Activated CD8-positive, alpha-beta memory T cell treated with anti-CD3 and anti-CD28 coated beads, Interleukin-2, amount 50 U/mL, for 24 hours (primary cell): Measurements from ENCODE around the gene TRIM41.
"Not testable (repeated sequence)": the region's sequence is repeated elsewhere in the genome, so short reads cannot be mapped to it uniquely, and the experiment has no call there.

Source experiments
- DNase-seq: peaks from one replicate; pipeline ENCODE4 v3.0.0-alpha.2; 2020; ENCODE audit errors: extremely low read depth

Gene TRIM41

GRCh38 chr5:181192337-181193046, 30.6 kb upstream of the TRIM41 start:
- DNase-seq: no peak

- DNase-seq: no peak
Measured at GRCh38 chr5:181193656-181194055, 29.4 kb upstream of the TRIM41 start.

GRCh38 chr5:181194489-181195248, 28.4 kb upstream of the TRIM41 start:
- no peak for DNase-seq

- DNase-seq: no peak
Measured at GRCh38 chr5:181195249-181195761, 27.8 kb upstream of the TRIM41 start.

DNA sequence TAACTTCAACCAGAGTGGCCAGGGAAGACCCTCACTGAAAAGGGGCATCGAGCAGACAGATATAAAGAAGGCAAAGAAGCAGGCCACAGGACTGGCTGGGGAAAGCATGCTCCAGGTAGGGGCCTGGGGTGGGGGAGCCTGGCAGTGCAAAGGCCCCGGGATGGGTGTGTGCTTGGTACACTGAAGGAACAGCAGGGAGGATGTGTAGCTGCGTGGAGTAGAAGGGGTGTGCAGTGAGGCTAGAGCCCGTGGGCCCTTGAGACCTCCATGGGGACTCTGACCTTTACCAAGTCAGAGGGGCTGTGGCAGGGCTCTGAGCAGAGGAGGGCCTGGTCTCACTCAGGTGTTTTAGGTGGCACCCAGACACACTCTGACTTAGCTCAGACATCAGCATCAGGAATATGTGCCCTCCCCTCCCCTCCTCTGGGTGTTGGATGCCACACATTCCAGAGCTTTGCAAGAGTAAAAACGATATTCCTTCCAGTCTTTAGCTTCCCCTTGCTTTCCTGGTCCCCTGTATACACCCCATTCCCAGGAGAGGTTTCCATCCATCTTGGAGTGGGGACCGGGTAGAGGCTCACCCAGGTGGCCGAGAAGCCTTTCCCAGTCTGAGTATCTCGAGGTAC, 25.6 kb upstream of the TRIM41 start:
- no peak for DNase-seq

GRCh38 chr5:181198106-181198685, 24.9 kb upstream of the TRIM41 start:
- DNase-seq: no peak

- DNase-seq: no peak
Measured at GRCh38 chr5:181198905-181199519, 24.1 kb upstream of the TRIM41 start.

GRCh38 chr5:181199881-181200638, 23.0 kb upstream of the TRIM41 start:
- DNase-seq: no peak

- no peak for DNase-seq
Measured at GRCh38 chr5:181200816-181201215, 22.3 kb upstream of the TRIM41 start.

GRCh38 chr5:181203093-181203711, 19.9 kb upstream of the TRIM41 start:
- no peak for DNase-seq

DNA sequence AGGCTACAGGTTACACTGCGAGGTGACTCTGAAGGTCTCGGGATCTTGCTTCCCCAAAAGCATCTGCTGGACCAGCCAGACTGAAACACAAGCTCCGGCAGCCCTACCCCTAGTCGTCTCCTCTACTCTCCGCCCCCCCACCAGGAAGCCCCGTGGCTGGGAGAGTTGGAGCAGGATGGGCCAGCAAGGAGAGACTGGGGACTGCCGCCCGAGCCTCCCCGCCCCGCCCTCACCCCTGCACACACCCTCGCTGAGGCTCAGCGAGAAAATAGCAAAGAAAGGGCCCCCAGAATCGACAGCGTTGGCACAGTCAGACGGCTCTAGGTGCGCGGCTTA, 19.3 kb upstream of the TRIM41 start:
- no peak for DNase-seq

- no peak for DNase-seq
Measured at GRCh38 chr5:181204113-181204825, 18.8 kb upstream of the TRIM41 start.

- no peak for DNase-seq
Measured at GRCh38 chr5:181204826-181205760, 18.0 kb upstream of the TRIM41 start, which contains the start of gene TRIM7. TSS of gene TRIM7 (minus strand) at chr5:181205196. CDS start at chr5:181205110, 86 bp downstream.

DNA sequence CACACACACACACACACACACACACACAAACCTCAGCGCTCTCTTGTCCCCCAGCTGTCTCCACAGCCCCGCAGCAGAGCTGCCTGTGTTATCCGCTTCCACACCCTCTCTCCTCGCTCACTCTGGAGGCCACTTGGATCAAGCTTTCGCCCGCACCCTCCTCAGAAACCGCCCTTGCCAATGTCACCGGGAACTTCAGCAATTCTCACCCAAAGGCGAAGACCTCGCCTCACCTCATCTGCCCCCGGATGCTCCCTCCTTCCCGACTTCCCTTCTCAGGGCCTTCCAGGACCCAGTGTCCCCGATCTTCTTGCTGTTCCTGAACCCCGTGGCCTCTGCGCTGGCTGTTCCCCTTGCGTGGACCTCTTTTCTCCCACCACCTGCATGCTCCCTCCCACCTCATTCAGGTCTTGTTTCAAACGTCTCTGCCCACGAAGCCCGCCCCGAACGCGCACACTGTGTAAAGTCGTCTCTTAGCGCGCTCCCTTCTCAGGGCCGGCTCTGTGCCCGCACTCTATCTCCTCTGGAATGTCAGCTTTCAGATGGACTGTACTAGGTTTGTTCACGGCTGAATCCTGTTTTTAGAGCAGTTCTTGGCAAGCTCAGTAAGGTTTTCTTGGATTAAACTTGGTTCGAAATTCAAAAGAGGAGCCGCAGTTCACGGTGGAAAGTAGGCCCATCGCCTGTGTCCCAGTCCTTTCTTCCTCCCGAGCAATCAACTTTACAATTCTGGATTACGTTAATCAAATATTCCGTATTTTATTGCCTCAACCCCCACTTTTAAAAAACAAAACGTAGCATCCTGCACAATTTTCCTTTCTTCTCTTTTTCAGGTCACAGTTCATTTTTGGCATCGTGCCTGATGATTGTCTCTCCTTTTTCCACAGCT, 17.1 kb upstream of the TRIM41 start:
- DNase-seq: no peak

DNA sequence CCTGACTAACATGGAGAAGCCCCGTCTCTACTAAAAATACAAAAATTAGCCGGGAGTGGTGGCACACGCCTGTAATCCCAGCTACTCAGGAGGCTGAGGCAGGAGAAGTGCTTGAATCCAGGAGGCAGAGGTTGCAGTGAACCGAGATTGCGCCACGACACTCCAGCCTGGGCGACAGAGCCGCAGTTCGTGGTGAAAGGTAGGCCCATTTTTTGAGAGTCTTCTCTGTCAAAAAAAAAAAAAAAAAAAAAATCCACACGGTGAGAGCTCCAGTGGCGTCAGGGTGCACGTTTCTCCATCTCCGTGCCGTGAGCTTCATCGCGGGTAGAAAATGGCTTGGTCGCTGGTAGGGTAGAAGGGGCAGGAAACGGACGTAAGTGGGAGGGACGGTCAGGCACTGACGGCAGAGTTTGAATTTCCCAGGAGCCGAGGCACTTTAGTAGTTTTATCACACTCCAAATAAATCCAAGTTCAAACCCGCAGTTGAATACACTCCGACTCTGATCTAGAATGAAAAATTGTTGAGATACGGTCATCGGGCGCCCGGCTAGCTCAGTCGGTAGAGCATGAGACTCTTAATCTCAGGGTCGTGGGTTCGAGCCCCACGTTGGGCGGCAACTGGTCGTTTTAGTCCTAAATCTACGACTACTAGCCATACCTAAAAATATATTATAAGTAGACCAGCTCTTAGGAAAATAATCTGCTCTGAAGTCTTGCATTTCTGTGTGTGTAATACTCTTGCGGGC, 15.7 kb upstream of the TRIM41 start:
- peak; percentile 84 for DNase-seq

- DNase-seq: no peak
Measured at GRCh38 chr5:181207960-181208253, 15.2 kb upstream of the TRIM41 start.

GRCh38 chr5:181209006-181209405, 14.1 kb upstream of the TRIM41 start:
- DNase-seq: not testable (repeated sequence)
